ENCODE results near the gene CMTR1. TPM values are rescaled to one million over a fixed set of nuclear protein-coding genes. Genes with fewer than 3 reads are reported as not detected.

The CMTR1 gene, protein sequence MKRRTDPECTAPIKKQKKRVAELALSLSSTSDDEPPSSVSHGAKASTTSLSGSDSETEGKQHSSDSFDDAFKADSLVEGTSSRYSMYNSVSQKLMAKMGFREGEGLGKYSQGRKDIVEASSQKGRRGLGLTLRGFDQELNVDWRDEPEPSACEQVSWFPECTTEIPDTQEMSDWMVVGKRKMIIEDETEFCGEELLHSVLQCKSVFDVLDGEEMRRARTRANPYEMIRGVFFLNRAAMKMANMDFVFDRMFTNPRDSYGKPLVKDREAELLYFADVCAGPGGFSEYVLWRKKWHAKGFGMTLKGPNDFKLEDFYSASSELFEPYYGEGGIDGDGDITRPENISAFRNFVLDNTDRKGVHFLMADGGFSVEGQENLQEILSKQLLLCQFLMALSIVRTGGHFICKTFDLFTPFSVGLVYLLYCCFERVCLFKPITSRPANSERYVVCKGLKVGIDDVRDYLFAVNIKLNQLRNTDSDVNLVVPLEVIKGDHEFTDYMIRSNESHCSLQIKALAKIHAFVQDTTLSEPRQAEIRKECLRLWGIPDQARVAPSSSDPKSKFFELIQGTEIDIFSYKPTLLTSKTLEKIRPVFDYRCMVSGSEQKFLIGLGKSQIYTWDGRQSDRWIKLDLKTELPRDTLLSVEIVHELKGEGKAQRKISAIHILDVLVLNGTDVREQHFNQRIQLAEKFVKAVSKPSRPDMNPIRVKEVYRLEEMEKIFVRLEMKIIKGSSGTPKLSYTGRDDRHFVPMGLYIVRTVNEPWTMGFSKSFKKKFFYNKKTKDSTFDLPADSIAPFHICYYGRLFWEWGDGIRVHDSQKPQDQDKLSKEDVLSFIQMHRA
- total RNA-seq (2022) (24.5 and 30.5 TPM in 2 replicates), Bru-seq, nascent RNA (percentile 70 among the genes with signal in this experiment), BruChase-seq, experiment 1, labeled RNA remaining after a 6-hour chase (percentile 67 among the genes with signal in this experiment), BruChase-seq, experiment 2, labeled RNA remaining after a 2-hour chase (percentile 65 among the genes with signal in this experiment)
- long read RNA-seq, full-length matches to known transcripts, result 21 of 39 reads
- long read RNA-seq, partial matches to known transcripts, result 14 of 39 reads
- long read RNA-seq, other reads (novel, unspliced or antisense), result 4 of 39 reads

DNA sequence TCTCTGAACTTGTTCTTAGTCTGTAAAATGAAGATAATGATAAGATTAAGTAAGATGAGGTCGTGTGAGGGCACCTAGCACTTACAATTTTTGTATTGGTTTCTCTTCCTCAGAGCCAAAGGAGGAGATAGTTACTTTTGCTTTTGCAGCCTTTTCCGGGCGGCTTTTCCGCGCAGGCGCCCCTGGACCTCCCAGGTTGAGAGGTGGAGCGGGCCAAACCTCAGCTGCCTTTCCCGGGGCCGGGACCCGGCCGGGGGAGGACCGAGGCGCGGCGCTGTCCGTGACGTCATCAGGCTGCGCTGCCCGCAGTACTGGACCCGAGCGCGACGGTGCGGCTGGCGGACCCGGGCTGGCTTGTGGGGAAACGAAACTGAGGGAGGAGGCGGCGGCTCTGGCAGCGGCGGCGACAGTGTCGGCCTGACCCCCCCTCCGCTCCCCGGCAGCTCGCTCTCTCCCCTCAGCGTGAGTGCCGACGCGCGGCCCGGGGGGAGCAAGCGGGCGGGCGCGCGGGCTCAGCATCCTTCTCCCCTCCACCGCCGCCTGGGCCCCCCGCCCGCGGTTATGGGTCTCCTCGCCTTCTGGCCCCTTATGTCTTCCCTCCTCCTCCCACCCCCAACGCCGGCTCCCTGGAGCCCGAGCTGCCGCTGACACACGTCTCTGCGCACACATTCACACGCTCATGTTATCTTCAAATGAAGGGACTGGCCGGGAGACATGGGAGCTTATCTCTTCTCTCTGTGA is at the start of gene CMTR1:
Gene CMTR1 (plus strand): TSS at position 306 of the 741 bp plus-strand sequence. CDS start 2,409 bp downstream, outside the sequence.
- peak; percentile 85 for DNase-seq (ENCODE audit: unreplicated experiment)
- peaks cover 19% of the 10 kb centered on the region for H3K4me1 Mint-ChIP-seq (ENCODE audit: insufficient read depth, unreplicated experiment)
- intact Hi-C loops (cut with micrococcal nuclease), result no loop called here
- ChIA-PET POLR2A (interaction anchor here (0.6 to 3.0 kb wide), 25 partner anchors 11 to 260 kb away, joined by 3 to 32 read pairs (median 3); partner anchors contain the start of gene RNF8), CTCF (interaction anchor here (0.6 to 2.7 kb wide), 6 partner anchors 39 to 259 kb away, joined by 3 to 12 read pairs (median 3); no protein-coding TSS in a partner anchor)
- TF ChIP-seq, protein P1, sequence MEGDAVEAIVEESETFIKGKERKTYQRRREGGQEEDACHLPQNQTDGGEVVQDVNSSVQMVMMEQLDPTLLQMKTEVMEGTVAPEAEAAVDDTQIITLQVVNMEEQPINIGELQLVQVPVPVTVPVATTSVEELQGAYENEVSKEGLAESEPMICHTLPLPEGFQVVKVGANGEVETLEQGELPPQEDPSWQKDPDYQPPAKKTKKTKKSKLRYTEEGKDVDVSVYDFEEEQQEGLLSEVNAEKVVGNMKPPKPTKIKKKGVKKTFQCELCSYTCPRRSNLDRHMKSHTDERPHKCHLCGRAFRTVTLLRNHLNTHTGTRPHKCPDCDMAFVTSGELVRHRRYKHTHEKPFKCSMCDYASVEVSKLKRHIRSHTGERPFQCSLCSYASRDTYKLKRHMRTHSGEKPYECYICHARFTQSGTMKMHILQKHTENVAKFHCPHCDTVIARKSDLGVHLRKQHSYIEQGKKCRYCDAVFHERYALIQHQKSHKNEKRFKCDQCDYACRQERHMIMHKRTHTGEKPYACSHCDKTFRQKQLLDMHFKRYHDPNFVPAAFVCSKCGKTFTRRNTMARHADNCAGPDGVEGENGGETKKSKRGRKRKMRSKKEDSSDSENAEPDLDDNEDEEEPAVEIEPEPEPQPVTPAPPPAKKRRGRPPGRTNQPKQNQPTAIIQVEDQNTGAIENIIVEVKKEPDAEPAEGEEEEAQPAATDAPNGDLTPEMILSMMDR (IDR thresholded peaks at IDR 0.05; ENCODE audit: unreplicated experiment), result no peak
- BruUV-seq (replicated peaks), result TSS peak; percentile 56
- H3K4me3 Mint-ChIP-seq (ENCODE audit: unreplicated experiment), result peak within 1 kb of the TSS; percentile 84
- H3K27me3 Mint-ChIP-seq (ENCODE audit: insufficient read depth, unreplicated experiment), result peaks cover 14% of the 10 kb centered on the region
- peaks cover 14% of the 10 kb centered on the region for H3K36me3 Mint-ChIP-seq (ENCODE audit: insufficient read depth, unreplicated experiment)
- H3K9me3 Mint-ChIP-seq (ENCODE audit: unreplicated experiment), result no peaks in the 10 kb centered on the region
- H3K27ac Mint-ChIP-seq (ENCODE audit: low read depth, unreplicated experiment), result peak within 1 kb of the TSS; percentile 94

DNA sequence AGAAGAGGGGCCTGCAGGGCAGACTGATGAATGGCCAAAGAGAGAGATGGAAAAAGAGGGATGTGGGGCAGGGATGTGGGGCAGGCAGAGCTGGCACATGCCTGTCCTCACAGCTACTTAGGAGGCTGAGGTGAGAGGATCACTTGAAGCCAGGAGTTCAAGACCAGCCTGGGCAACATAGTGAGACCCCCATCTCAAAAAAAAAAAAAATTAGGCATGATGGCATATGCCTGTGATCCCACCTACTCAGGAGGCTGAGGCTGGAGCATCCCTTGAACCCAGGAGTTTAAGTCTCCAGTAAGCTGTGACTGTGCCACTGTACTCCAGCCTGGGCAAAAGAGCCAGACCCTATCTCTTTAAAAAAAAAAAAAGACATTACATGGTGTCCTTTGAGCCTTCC is 44.4 kb upstream of the CMTR1 start:
- Mint-ChIP-seq H3K27me3 (ENCODE audit: insufficient read depth, unreplicated experiment) (no peaks in the 10 kb centered on the region), H3K4me3 (ENCODE audit: unreplicated experiment) (no peak overlapping the region), H3K36me3 (ENCODE audit: insufficient read depth, unreplicated experiment) (peaks cover 12% of the 10 kb centered on the region), H3K4me1 (ENCODE audit: insufficient read depth, unreplicated experiment) (no peaks in the 10 kb centered on the region), H3K27ac (ENCODE audit: low read depth, unreplicated experiment) (no peak overlapping the region), H3K9me3 (ENCODE audit: unreplicated experiment) (no peaks in the 10 kb centered on the region)
- no TSS peak for BruUV-seq (replicated peaks)
- no peak for DNase-seq (ENCODE audit: unreplicated experiment)
- intact Hi-C loops (cut with micrococcal nuclease), result no loop called here
- POLR2A ChIA-PET, result interaction anchor here (0.6 kb wide), 1 partner anchor 1381 kb away, joined by 3 read pairs; no protein-coding TSS in a partner anchor
- CTCF ChIA-PET, result interaction anchor here (0.6 to 0.7 kb wide), 2 partner anchors 96 to 1922 kb away, joined by 3 to 4 read pairs; no protein-coding TSS in a partner anchor
- TF ChIP-seq, protein P1 (IDR thresholded peaks at IDR 0.05; ENCODE audit: unreplicated experiment), result no peak

DNA sequence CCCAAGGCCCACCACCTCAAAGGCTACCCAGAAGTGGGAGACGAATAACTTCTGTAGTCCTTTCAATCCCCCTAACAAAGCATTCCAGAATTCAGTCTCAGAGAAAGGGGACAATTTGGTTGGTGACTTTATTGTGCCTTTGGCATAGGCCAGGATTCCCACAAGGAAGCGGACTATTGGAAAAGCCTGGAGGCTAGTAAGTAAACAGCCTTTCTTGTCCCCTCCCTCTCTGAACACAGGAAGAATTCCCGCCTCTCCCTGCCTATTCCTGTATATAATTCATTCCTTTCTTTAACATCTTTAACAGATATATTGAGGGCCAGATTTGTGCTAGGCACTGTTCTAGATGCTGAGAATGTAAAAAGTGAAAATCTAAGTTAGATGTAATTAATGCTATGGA is 43.2 kb upstream of the CMTR1 start:
- Mint-ChIP-seq H3K27ac (ENCODE audit: low read depth, unreplicated experiment) (no peak overlapping the region), H3K4me3 (ENCODE audit: unreplicated experiment) (no peak overlapping the region)

More for the DNA sequence above, 43.2 kb upstream of the CMTR1 start:
- ChIA-PET CTCF (no interaction called here), POLR2A (no interaction called here)
- BruUV-seq (replicated peaks), result no TSS peak
- Mint-ChIP-seq H3K9me3 (ENCODE audit: unreplicated experiment) (no peaks in the 10 kb centered on the region), H3K27me3 (ENCODE audit: insufficient read depth, unreplicated experiment) (no peaks in the 10 kb centered on the region), H3K36me3 (ENCODE audit: insufficient read depth, unreplicated experiment) (peaks cover 10% of the 10 kb centered on the region), H3K4me1 (ENCODE audit: insufficient read depth, unreplicated experiment) (no peaks in the 10 kb centered on the region)
- intact Hi-C loops (cut with micrococcal nuclease), result no loop called here
- TF ChIP-seq, protein P1 (IDR thresholded peaks at IDR 0.05; ENCODE audit: unreplicated experiment), result no peak
- no peak for DNase-seq (ENCODE audit: unreplicated experiment)

All from MCF 10A (cell line).